K562 (cell line): ENCODE data around the gene IFIT5. TPM values are rescaled to one million over a fixed set of nuclear protein-coding genes. Genes with fewer than 3 reads are reported as not detected.

Experiments used
- ATAC-seq: fragments of 200-7000 bp; cut with Tn5 transposase; 3 replicates; pipeline ENCODE4 v1.9.1; 2020; ENCODE audit warnings: moderate library complexity
- BruUV-seq: library from RNA; stranded (reverse); fragments of 400-500 nt; replicated peaks from 2 replicates; lab custom pipeline; 2021; lab: Mats Ljungman, UMichigan
- CTCF ChIA-PET: fragments of 300-600 bp; formaldehyde crosslinking; extraction: SDS; loops from one replicate; lab custom pipeline; 2021; ENCODE audit warnings: low intra/inter-chr PET ratio; lab: Yijun Ruan, JAX
- POLR2A ChIA-PET: fragments of 300-600, 350-650 bp; sonication (Branson Sonifier 250); formaldehyde crosslinking; extraction: SDS; loops from one replicate; lab custom pipeline; 2021; ENCODE audit warnings: antibody characterized with exemption, inconsistent platforms; lab: Yijun Ruan, JAX
- DNase-seq, 4 experiments: peaks; one replicate each; pipeline versions ENCODE4 v3.0.0 to v3.0.0-alpha.2; 2011 to 2018; ENCODE audit warnings: low spot score in 3 of 4, mixed read lengths in 3 of 4; ENCODE audit errors: extremely low read depth in 1 of 4
- FAIRE-seq: peaks from 2 replicates; lab custom pipeline; 2011; peaks lifted over from hg19 to GRCh38; lab: Jason Lieb, UNC
- H2AFZ ChIP-seq: 2 replicates; pipeline ENCODE4 v1.6.0; 2011; ENCODE audit warnings: low read depth, low read length, control low read depth, inconsistent platforms
- H3K27ac ChIP-seq: fragments of 200-600 bp; 3 replicates; pipeline ENCODE4 v1.8.0; 2011; ENCODE audit warnings: low read depth, mild to moderate bottlenecking, control low read depth, inconsistent platforms, low read length, moderate library complexity, mixed read lengths; ENCODE audit errors: extremely low read depth
- H3K27me3 ChIP-seq, 2 experiments: fragments of 300-600 bp in 1 of 2; 2 replicates in 1 of 2; 3 replicates in 1 of 2; pipeline versions ENCODE4 v1.6.0 to v1.8.0; 2011; ENCODE audit warnings: inconsistent platforms in 2 of 2, low read length in 2 of 2, mild to moderate bottlenecking in 1 of 2, mixed read lengths in 1 of 2, moderate library complexity in 1 of 2; ENCODE audit not compliant: control insufficient read depth in 2 of 2, insufficient read depth in 2 of 2
- H3K36me3 ChIP-seq: fragments of 300-600 bp; 3 replicates; pipeline ENCODE4 v1.8.0; 2011; ENCODE audit warnings: mild to moderate bottlenecking, low read length, inconsistent platforms; ENCODE audit not compliant: control insufficient read depth, insufficient read depth
- H3K4me1 ChIP-seq, 2 experiments: fragments of 200-600 bp in 1 of 2; replicated peaks in 1 of 2; 2 replicates in 1 of 2; 3 replicates in 1 of 2; pipeline versions ENCODE4 v1.5.1 to v1.8.0; 2011; ENCODE audit warnings: inconsistent platforms in 2 of 2, low read length in 2 of 2, mild to moderate bottlenecking in 1 of 2, mixed read lengths in 1 of 2, moderate library complexity in 1 of 2; ENCODE audit not compliant: control insufficient read depth in 2 of 2, insufficient read depth in 2 of 2
- H3K4me2 ChIP-seq: 2 replicates; pipeline ENCODE4 v1.6.1; 2011; ENCODE audit warnings: low read length, control low read depth, inconsistent platforms, mixed read lengths; ENCODE audit not compliant: insufficient read depth
- H3K4me3 ChIP-seq: fragments of 200-600 bp; sonication (generic), shearing (Covaris generic); 2 replicates; pipeline ENCODE4 v1.5.1; 2016; ENCODE audit warnings: control low read depth, inconsistent platforms
- H3K79me2 ChIP-seq: fragments of 200-600 bp; 3 replicates; pipeline ENCODE4 v1.8.0; 2011; ENCODE audit warnings: low read length, inconsistent platforms; ENCODE audit not compliant: control insufficient read depth, insufficient read depth
- H3K9ac ChIP-seq, 2 experiments: 2 replicates each; pipeline versions ENCODE4 v1.6.0 to v1.6.1; 2011; ENCODE audit warnings: low read depth in 2 of 2, low read length in 2 of 2, control low read depth in 1 of 2, inconsistent platforms in 1 of 2, mild to moderate bottlenecking in 1 of 2, mixed read lengths in 1 of 2; ENCODE audit not compliant: insufficient read depth in 1 of 2
- H3K9me1 ChIP-seq: one replicate; pipeline ENCODE4 v1.6.0; 2011; ENCODE audit warnings: inconsistent platforms, mild to moderate bottlenecking, low read length, moderate library complexity; ENCODE audit not compliant: control insufficient read depth, insufficient read depth
- H3K9me3 ChIP-seq: replicated peaks from 2 replicates; pipeline ENCODE4 v1.5.1; 2011; ENCODE audit warnings: low read depth, low read length, inconsistent platforms; ENCODE audit not compliant: control insufficient read depth, insufficient read depth
- H4K20me1 ChIP-seq: replicated peaks from 2 replicates; pipeline ENCODE4 v1.6.1; 2011; ENCODE audit warnings: low read length, inconsistent platforms, mixed read lengths; ENCODE audit not compliant: control insufficient read depth, insufficient read depth
- ARNT ChIP-seq, 2 experiments: fragments of 450-650 bp; IDR thresholded peaks; 2 replicates each; pipeline ENCODE4 v1.6.1; 2016; ENCODE audit warnings: mild to moderate bottlenecking in 1 of 2
- CHCHD3 ChIP-seq: fragments of 250-450 bp; sonication (Bioruptor Pico); IDR thresholded peaks from 2 replicates; pipeline ENCODE4 v2.1.2; 2022; ENCODE audit warnings: mild to moderate bottlenecking
- DDX20 ChIP-seq: fragments of 450-650 bp; IDR thresholded peaks from 2 replicates; pipeline ENCODE4 v1.6.1; 2016; ENCODE audit warnings: missing genetic modification characterization, low read depth, mild to moderate bottlenecking, missing compliant biosample characterization, moderate library complexity
- HIVEP1 ChIP-seq: fragments of 250-450 bp; sonication (Bioruptor Pico); IDR thresholded peaks from 2 replicates; pipeline ENCODE4 v1.4.0; 2020; ENCODE audit warnings: mild to moderate bottlenecking
- HMG20A ChIP-seq: fragments of 450-650 bp; formaldehyde crosslinking; conservative IDR thresholded peaks from 2 replicates; pipeline ENCODE4 v1.4.0; 2020; ENCODE audit warnings: mild to moderate bottlenecking, mixed read lengths
- HNRNPH1 ChIP-seq: fragments of 200-400 bp; formaldehyde crosslinking; optimal IDR thresholded peaks from 2 replicates; pipeline ENCODE3; 2017; ENCODE audit warnings: low read depth, mild to moderate bottlenecking, low read length, moderate library complexity
- KLF13 ChIP-seq: fragments of 450-650 bp; IDR thresholded peaks from 2 replicates; pipeline ENCODE4 v1.6.1; 2016; ENCODE audit warnings: missing genetic modification characterization, low read depth, mild to moderate bottlenecking, missing compliant biosample characterization, moderate library complexity, borderline replicate concordance
- MTA2 ChIP-seq: fragments of 450-650 bp; IDR thresholded peaks from 2 replicates; pipeline ENCODE4 v1.6.1; 2016; ENCODE audit warnings: low read depth
- NCOA2 ChIP-seq, 2 experiments: fragments of 450-650 bp; IDR thresholded peaks; 2 replicates each; pipeline ENCODE4 v1.6.1; 2018; ENCODE audit warnings: mild to moderate bottlenecking in 2 of 2, moderate library complexity in 1 of 2; ENCODE audit not compliant: partially characterized antibody in 2 of 2
- SMAD2 ChIP-seq: fragments of 150-350 bp; IDR thresholded peaks from 2 replicates; pipeline ENCODE4 v1.6.1; 2014; ENCODE audit warnings: low read depth, mild to moderate bottlenecking, low read length
- TCF7 ChIP-seq: sonication (generic); IDR thresholded peaks from 2 replicates; pipeline ENCODE4 v1.6.1; 2016; ENCODE audit warnings: antibody characterized with exemption, borderline replicate concordance
- ZBED1 ChIP-seq: IDR thresholded peaks from 2 replicates; pipeline ENCODE4 v1.6.1; 2014
- ZNF696 ChIP-seq: fragments of 250-450 bp; sonication (Bioruptor Pico); conservative IDR thresholded peaks from 2 replicates; pipeline ENCODE4 v1.4.0; 2020; ENCODE audit warnings: mild to moderate bottlenecking, moderate library complexity
- ZNF785 ChIP-seq: fragments of 250-450 bp; sonication (Bioruptor Pico); IDR thresholded peaks from 2 replicates; pipeline ENCODE4 v1.4.0; 2020; ENCODE audit warnings: mild to moderate bottlenecking
- ZSCAN29 ChIP-seq: fragments of 450-650 bp; IDR thresholded peaks from 2 replicates; pipeline ENCODE4 v1.6.1; 2017
- WGBS: fragments of 100-300 bp; shearing (Covaris generic); methylation state at CpG from one replicate; pipeline ENCODE4 v1.1.6; 2016; ENCODE audit warnings: low coverage, mixed read lengths; ENCODE audit not compliant: insufficient coverage; ENCODE audit errors: missing lambda C conversion rate; 5-methylcytosine and 5-hydroxymethylcytosine counted together
- in situ Hi-C: fragments of 300-500 bp; cut with MboI; formaldehyde crosslinking; loops from 4 replicates; pipeline ENCODE4 v1.15.0; 2018; ENCODE audit warnings: inconsistent platforms, mixed read lengths
- intact Hi-C: fragments of 100-400 bp; cut with micrococcal nuclease; formaldehyde crosslinking; loops from 2 replicates; pipeline ENCODE4 v1.14.2; 2022
- polyA plus RNA-seq, 8 experiments: library from polyadenylated mRNA; depleted of rRNA in 4 of 8; stranded (reverse) in 5 of 8; unstranded in 3 of 8; fragments of >200 nt; fragmentation: Nextera tagmentation in 2 of 8; fragmentation: Illumina TruSeq in 1 of 8; extraction: Ambion mirVana in 2 of 8; extraction: Trizol in 1 of 8; gene quantifications; 2 replicates each; pipeline versions ENCODE4 v1.2.1 to v1.2.3, GENCODE V29; 2011 to 2014; ENCODE audit warnings: inconsistent platforms in 1 of 8, missing spikeins in 1 of 8
- total RNA-seq, 7 experiments: library from RNA; depleted of rRNA in 6 of 7; stranded (reverse); fragments of >200 nt in 6 of 7; fragmentation: Illumina TruSeq in 2 of 7; extraction: Trizol in 2 of 7; gene quantifications; 2 replicates each; pipeline versions ENCODE4 v1.2.1 to v1.2.3, GENCODE V29; 2011 to 2021; ENCODE audit warnings: low replicate concordance in 1 of 7
- TF ChIP-seq, protein P1 (sequence below): fragments of 150-350 bp; conservative IDR thresholded peaks from 2 replicates; pipeline ENCODE4 v1.6.1; 2014; ENCODE audit warnings: low read length
- TF ChIP-seq, protein P2 (sequence below): sonication (generic); formaldehyde crosslinking; IDR thresholded peaks from 2 replicates; pipeline ENCODE4 v1.8.1; 2023; ENCODE audit warnings: missing genetic modification reagents, mild to moderate bottlenecking, borderline replicate concordance

IFIT5 gene
- total and polyA plus RNA-seq, 9 of the 15 experiments (the other 6 are each of a cell fraction or from before 2014, with no cell fraction given): 0.04 to 0.11 (median 0.06) TPM; not detected in 5

GRCh38 chr10:89388806-89389205 is 25.6 kb upstream of the IFIT5 start:
- no peak overlapping the region for H2AFZ ChIP-seq
- POLR2A ChIA-PET: interaction anchor here (0.6 kb wide), 1 partner anchor 9 kb away, joined by 3 read pairs; no protein-coding TSS in a partner anchor
- WGBS: 22% methylated on average over 2 of the region's 2 CpGs
- BruUV-seq: no TSS peak
- H3K36me3 ChIP-seq: no peaks in the 10 kb centered on the region
- no peaks in the 10 kb centered on the region for H3K9me1 ChIP-seq
- H3K4me1 ChIP-seq: peaks cover 0 to 8% of the 10 kb centered on the region in 2 experiments; a peak in 3 of 5 replicates
- H3K9ac ChIP-seq: no peak overlapping the region
- no peak for DNase-seq
- H3K27ac ChIP-seq: no peak overlapping the region
- in situ Hi-C loops: no loop called here
- no peaks in the 10 kb centered on the region for H4K20me1 ChIP-seq
- TF ChIP-seq MTA2 (no peak), DDX20 (tag) (no peak), ARNT (IDR thresholded peaks at IDR 0.05) (no peak), CHCHD3 (CRISPR knock-in tag) (no peak), HMG20A (no peak), SMAD2 (no peak), ZNF696 (no peak), ZSCAN29 (no peak), TCF7 (no peak), ZBED1 (no peak), KLF13 (tag) (no peak), HIVEP1 (CRISPR knock-in tag) (no peak), HNRNPH1 (no peak), ZNF785 (CRISPR knock-in tag) (no peak), NCOA2 (IDR thresholded peaks at IDR 0.05; ENCODE audit: partially characterized antibody in 2 of 2) (no peak)
- TF ChIP-seq, protein P1, sequence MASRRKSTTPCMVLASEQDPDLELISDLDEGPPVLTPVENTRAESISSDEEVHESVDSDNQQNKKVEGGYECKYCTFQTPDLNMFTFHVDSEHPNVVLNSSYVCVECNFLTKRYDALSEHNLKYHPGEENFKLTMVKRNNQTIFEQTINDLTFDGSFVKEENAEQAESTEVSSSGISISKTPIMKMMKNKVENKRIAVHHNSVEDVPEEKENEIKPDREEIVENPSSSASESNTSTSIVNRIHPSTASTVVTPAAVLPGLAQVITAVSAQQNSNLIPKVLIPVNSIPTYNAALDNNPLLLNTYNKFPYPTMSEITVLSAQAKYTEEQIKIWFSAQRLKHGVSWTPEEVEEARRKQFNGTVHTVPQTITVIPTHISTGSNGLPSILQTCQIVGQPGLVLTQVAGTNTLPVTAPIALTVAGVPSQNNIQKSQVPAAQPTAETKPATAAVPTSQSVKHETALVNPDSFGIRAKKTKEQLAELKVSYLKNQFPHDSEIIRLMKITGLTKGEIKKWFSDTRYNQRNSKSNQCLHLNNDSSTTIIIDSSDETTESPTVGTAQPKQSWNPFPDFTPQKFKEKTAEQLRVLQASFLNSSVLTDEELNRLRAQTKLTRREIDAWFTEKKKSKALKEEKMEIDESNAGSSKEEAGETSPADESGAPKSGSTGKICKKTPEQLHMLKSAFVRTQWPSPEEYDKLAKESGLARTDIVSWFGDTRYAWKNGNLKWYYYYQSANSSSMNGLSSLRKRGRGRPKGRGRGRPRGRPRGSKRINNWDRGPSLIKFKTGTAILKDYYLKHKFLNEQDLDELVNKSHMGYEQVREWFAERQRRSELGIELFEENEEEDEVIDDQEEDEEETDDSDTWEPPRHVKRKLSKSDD: no peak
- TF ChIP-seq, protein P2, sequence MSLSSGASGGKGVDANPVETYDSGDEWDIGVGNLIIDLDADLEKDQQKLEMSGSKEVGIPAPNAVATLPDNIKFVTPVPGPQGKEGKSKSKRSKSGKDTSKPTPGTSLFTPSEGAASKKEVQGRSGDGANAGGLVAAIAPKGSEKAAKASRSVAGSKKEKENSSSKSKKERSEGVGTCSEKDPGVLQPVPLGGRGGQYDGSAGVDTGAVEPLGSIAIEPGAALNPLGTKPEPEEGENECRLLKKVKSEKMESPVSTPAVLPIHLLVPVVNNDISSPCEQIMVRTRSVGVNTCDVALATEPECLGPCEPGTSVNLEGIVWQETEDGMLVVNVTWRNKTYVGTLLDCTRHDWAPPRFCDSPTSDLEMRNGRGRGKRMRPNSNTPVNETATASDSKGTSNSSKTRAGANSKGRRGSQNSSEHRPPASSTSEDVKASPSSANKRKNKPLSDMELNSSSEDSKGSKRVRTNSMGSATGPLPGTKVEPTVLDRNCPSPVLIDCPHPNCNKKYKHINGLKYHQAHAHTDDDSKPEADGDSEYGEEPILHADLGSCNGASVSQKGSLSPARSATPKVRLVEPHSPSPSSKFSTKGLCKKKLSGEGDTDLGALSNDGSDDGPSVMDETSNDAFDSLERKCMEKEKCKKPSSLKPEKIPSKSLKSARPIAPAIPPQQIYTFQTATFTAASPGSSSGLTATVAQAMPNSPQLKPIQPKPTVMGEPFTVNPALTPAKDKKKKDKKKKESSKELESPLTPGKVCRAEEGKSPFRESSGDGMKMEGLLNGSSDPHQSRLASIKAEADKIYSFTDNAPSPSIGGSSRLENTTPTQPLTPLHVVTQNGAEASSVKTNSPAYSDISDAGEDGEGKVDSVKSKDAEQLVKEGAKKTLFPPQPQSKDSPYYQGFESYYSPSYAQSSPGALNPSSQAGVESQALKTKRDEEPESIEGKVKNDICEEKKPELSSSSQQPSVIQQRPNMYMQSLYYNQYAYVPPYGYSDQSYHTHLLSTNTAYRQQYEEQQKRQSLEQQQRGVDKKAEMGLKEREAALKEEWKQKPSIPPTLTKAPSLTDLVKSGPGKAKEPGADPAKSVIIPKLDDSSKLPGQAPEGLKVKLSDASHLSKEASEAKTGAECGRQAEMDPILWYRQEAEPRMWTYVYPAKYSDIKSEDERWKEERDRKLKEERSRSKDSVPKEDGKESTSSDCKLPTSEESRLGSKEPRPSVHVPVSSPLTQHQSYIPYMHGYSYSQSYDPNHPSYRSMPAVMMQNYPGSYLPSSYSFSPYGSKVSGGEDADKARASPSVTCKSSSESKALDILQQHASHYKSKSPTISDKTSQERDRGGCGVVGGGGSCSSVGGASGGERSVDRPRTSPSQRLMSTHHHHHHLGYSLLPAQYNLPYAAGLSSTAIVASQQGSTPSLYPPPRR (CRISPR knock-in tag): no peak
- TF ChIP-seq, all 486 proteins: peak for 0
- intact Hi-C loops: loop anchor here (1.0 kb wide), 1 partner anchor 96 kb away; no protein-coding TSS in a partner anchor
- H3K79me2 ChIP-seq: no peaks in the 10 kb centered on the region
- H3K27me3 ChIP-seq: no peaks in the 10 kb centered on the region
- CTCF ChIA-PET: interaction anchor here (1.0 kb wide), 1 partner anchor 171 kb away, joined by 5 read pairs; no protein-coding TSS in a partner anchor
- H3K4me2 ChIP-seq: no peak overlapping the region
- no peak overlapping the region for H3K4me3 ChIP-seq
- H3K9me3 ChIP-seq: no peaks in the 10 kb centered on the region
- ATAC-seq (no peak), FAIRE-seq (no peak)
